ENCODE measurements around the gene ITGA2B.

The ITGA2B gene

GRCh38 chr17:44326861-44327444 is 62.5 kb downstream of the ITGA2B start:
- TF ChIP-seq CTCF (IDR thresholded peaks at IDR 0.05; ENCODE audit: low read depth, low read length, missing control alignments), result no peak
- H3K4me3 ChIP-seq (replicated peaks; ENCODE audit: low read depth, low read length), result no peak overlapping the region
- peak; percentile 91 for DNase-seq (ENCODE audit: extremely low read depth, low read depth)

- H3K4me3 ChIP-seq (replicated peaks; ENCODE audit: low read depth, low read length), result peak within 1 kb of the TSS; percentile 98
- DNase-seq (ENCODE audit: extremely low read depth, low read depth), result no peak
- TF ChIP-seq CTCF (IDR thresholded peaks at IDR 0.05; ENCODE audit: low read depth, low read length, missing control alignments), result no peak
Measured at GRCh38 chr17:44324571-44325275, 64.7 kb downstream of the ITGA2B start, which contains the start of gene SLC25A39. Gene SLC25A39 (minus strand): TSS chr17:44324823. CDS start chr17:44323562, 1,261 bp downstream.

- TF ChIP-seq CTCF (IDR thresholded peaks at IDR 0.05; ENCODE audit: low read depth, low read length, missing control alignments), result no peak
- no peak for DNase-seq (ENCODE audit: extremely low read depth, low read depth)
- H3K4me3 ChIP-seq (replicated peaks; ENCODE audit: low read depth, low read length), result peak overlapping the region; percentile 98
Measured at GRCh38 chr17:44324092-44324570, 65.3 kb downstream of the ITGA2B start.

- no peak for DNase-seq (ENCODE audit: extremely low read depth, low read depth)
Measured at GRCh38 chr17:44323359-44324091, 65.9 kb downstream of the ITGA2B start.

GRCh38 chr17:44322236-44322895 is 67.1 kb downstream of the ITGA2B start:
- TF ChIP-seq CTCF (IDR thresholded peaks at IDR 0.05; ENCODE audit: low read depth, low read length, missing control alignments), result no peak
- no peak for DNase-seq (ENCODE audit: extremely low read depth, low read depth)
- no peak overlapping the region for H3K4me3 ChIP-seq (replicated peaks; ENCODE audit: low read depth, low read length)

More at GRCh38 chr17:44323359-44324091, 65.9 kb downstream of the ITGA2B start:
- H3K4me3 ChIP-seq (replicated peaks; ENCODE audit: low read depth, low read length), result peak overlapping the region; percentile 98
- no peak for TF ChIP-seq CTCF (IDR thresholded peaks at IDR 0.05; ENCODE audit: low read depth, low read length, missing control alignments)
